ENCODE data around the gene TMEM134.

Gene TMEM134

GRCh38 chr11:67434395-67434881 is 34.6 kb downstream of the TMEM134 start:
- H3K36me3 ChIP-seq (ENCODE audit: control insufficient read depth, low read length) = peaks cover 91% of the 10 kb centered on the region
- H3K4me2 ChIP-seq (ENCODE audit: low read length) = peak overlapping the region; percentile 94
- peaks cover 71% of the 10 kb centered on the region for H3K79me2 ChIP-seq (ENCODE audit: control insufficient read depth, low read length)
- peak overlapping the region; percentile 90 for H3K4me3 ChIP-seq (ENCODE audit: low read length)
- peaks cover 36% of the 10 kb centered on the region for H3F3A ChIP-seq (ENCODE audit: control insufficient read depth, insufficient read depth)
- H3K27ac ChIP-seq (ENCODE audit: low read depth, low read length) = peak overlapping the region; percentile 97
- H3K9me2 ChIP-seq (replicated peaks; ENCODE audit: control insufficient read depth, low read length) = no peaks in the 10 kb centered on the region
- TF ChIP-seq CTCF (IDR thresholded peaks at IDR 0.05; ENCODE audit: low read depth, low read length, poor library complexity, severe bottlenecking) = no peak
- TF ChIP-seq EZH2phosphoT487 (IDR thresholded peaks at IDR 0.05; ENCODE audit: borderline replicate concordance, low read length) = no peak
- peaks cover 12% of the 10 kb centered on the region; the same call in 1 of the 2 replicates for H4K20me1 ChIP-seq (ENCODE audit: control insufficient read depth, insufficient read depth, low read depth, low read length)
- no peaks in the 10 kb centered on the region for H3K27me3 ChIP-seq (ENCODE audit: control insufficient read depth, low read length)
- no peaks in the 10 kb centered on the region for H3K9me3 ChIP-seq (ENCODE audit: control insufficient read depth, insufficient read depth, low read length)
- peaks cover 55% of the 10 kb centered on the region for H3K4me1 ChIP-seq (ENCODE audit: control insufficient read depth, low read length)

GRCh38 chr11:67433536-67434394 is 35.3 kb downstream of the TMEM134 start:
- TF ChIP-seq CTCF (IDR thresholded peaks at IDR 0.05; ENCODE audit: low read depth, low read length, poor library complexity, severe bottlenecking) (no peak), EZH2phosphoT487 (IDR thresholded peaks at IDR 0.05; ENCODE audit: borderline replicate concordance, low read length) (no peak)
- Histone ChIP-seq H3K9me3 (ENCODE audit: control insufficient read depth, insufficient read depth, low read length) (no peaks in the 10 kb centered on the region), H3K36me3 (ENCODE audit: control insufficient read depth, low read length) (peaks cover 86% of the 10 kb centered on the region), H3K27ac (ENCODE audit: low read depth, low read length) (peak overlapping the region; percentile 97; the same call in 1 of the 2 replicates), H3K9me2 (replicated peaks; ENCODE audit: control insufficient read depth, low read length) (no peaks in the 10 kb centered on the region), H3K4me2 (ENCODE audit: low read length) (peak overlapping the region; percentile 94), H3K4me3 (ENCODE audit: low read length) (no peak overlapping the region), H3F3A (ENCODE audit: control insufficient read depth, insufficient read depth) (peaks cover 36% of the 10 kb centered on the region), H3K4me1 (ENCODE audit: control insufficient read depth, low read length) (peaks cover 54% of the 10 kb centered on the region), H3K27me3 (ENCODE audit: control insufficient read depth, low read length) (no peaks in the 10 kb centered on the region), H3K79me2 (ENCODE audit: control insufficient read depth, low read length) (peaks cover 71% of the 10 kb centered on the region), H4K20me1 (ENCODE audit: control insufficient read depth, insufficient read depth, low read depth, low read length) (peaks cover 12% of the 10 kb centered on the region; the same call in 1 of the 2 replicates)

GRCh38 chr11:67432655-67433349 is 36.2 kb downstream of the TMEM134 start:
- Histone ChIP-seq H3K4me3 (ENCODE audit: low read length) (no peak overlapping the region), H3K9me2 (replicated peaks; ENCODE audit: control insufficient read depth, low read length) (no peaks in the 10 kb centered on the region), H3K4me1 (ENCODE audit: control insufficient read depth, low read length) (peaks cover 46% of the 10 kb centered on the region), H3K27me3 (ENCODE audit: control insufficient read depth, low read length) (no peaks in the 10 kb centered on the region), H3F3A (ENCODE audit: control insufficient read depth, insufficient read depth) (peaks cover 34% of the 10 kb centered on the region), H3K79me2 (ENCODE audit: control insufficient read depth, low read length) (peaks cover 66% of the 10 kb centered on the region), H3K36me3 (ENCODE audit: control insufficient read depth, low read length) (peaks cover 78% of the 10 kb centered on the region), H3K27ac (ENCODE audit: low read depth, low read length) (no peak overlapping the region), H3K4me2 (ENCODE audit: low read length) (0 out of 2 replicates have a peak overlapping the region, but pooled peaks have one; percentile 94), H3K9me3 (ENCODE audit: control insufficient read depth, insufficient read depth, low read length) (no peaks in the 10 kb centered on the region), H4K20me1 (ENCODE audit: control insufficient read depth, insufficient read depth, low read depth, low read length) (peaks cover 12% of the 10 kb centered on the region; the same call in 1 of the 2 replicates)
- no peak for TF ChIP-seq CTCF (IDR thresholded peaks at IDR 0.05; ENCODE audit: low read depth, low read length, poor library complexity, severe bottlenecking)
- no peak for TF ChIP-seq EZH2phosphoT487 (IDR thresholded peaks at IDR 0.05; ENCODE audit: borderline replicate concordance, low read length)
